Lower leg skin (tissue), 3 donors: ENCODE measurements around the gene CRACR2A.

ENCODE experiments used
- CTCF ChIP-seq, 3 donors: fragments of 450-650 bp; IDR thresholded peaks; one replicate each; pipeline ENCODE4 v1.5.1; 2016; ENCODE audit warnings: antibody characterized with exemption in 3 of 3, mild to moderate bottlenecking in 3 of 3, moderate library complexity in 2 of 3
- POLR2A ChIP-seq, 2 donors: fragments of 450-650 bp; IDR thresholded peaks; one replicate each; pipeline ENCODE4 v1.6.1; 2016 to 2017; ENCODE audit warnings: antibody characterized with exemption in 2 of 2, mild to moderate bottlenecking in 1 of 2, moderate library complexity in 1 of 2

- TF ChIP-seq CTCF (IDR thresholded peaks at IDR 0.05): no peak
- TF ChIP-seq POLR2A (IDR thresholded peaks at IDR 0.05): no peak
These were observed 71.3 kb downstream of the CRACR2A start for GRCh38 chr12:3681595-3682061.
